ENCODE results near the gene TDP2. TPM values are rescaled to one million over a fixed set of nuclear protein-coding genes. Genes with fewer than 3 reads are reported as not detected.

TDP2 gene
- 10 to 100 TPM; 25.2 to 44.4 (median 37.6) TPM for total RNA-seq

GRCh38 chr6:24666641-24667377, at the start of gene TDP2, which contains the start of gene ACOT13:
TDP2 (minus strand) TSS chr6:24666899; CDS start chr6:24666862, 37 bp downstream.
ACOT13 (plus strand) TSS chr6:24667077; CDS start chr6:24667264, 187 bp downstream.
- TF ChIP-seq EP300 (IDR thresholded peaks at IDR 0.05) = no peak
- TF ChIP-seq, protein P1, sequence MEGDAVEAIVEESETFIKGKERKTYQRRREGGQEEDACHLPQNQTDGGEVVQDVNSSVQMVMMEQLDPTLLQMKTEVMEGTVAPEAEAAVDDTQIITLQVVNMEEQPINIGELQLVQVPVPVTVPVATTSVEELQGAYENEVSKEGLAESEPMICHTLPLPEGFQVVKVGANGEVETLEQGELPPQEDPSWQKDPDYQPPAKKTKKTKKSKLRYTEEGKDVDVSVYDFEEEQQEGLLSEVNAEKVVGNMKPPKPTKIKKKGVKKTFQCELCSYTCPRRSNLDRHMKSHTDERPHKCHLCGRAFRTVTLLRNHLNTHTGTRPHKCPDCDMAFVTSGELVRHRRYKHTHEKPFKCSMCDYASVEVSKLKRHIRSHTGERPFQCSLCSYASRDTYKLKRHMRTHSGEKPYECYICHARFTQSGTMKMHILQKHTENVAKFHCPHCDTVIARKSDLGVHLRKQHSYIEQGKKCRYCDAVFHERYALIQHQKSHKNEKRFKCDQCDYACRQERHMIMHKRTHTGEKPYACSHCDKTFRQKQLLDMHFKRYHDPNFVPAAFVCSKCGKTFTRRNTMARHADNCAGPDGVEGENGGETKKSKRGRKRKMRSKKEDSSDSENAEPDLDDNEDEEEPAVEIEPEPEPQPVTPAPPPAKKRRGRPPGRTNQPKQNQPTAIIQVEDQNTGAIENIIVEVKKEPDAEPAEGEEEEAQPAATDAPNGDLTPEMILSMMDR (IDR thresholded peaks at IDR 0.05) = peak; percentile 37 to 67 (median 51)
- TF ChIP-seq POLR2AphosphoS5 (IDR thresholded peaks at IDR 0.05) = peak; percentile 93 to 97
- TF ChIP-seq POLR2A (IDR thresholded peaks at IDR 0.05; ENCODE audit: low read depth) = peak; percentile 71
- WGBS = 0% methylated on average over 33 of the region's 62 CpGs

DNA sequence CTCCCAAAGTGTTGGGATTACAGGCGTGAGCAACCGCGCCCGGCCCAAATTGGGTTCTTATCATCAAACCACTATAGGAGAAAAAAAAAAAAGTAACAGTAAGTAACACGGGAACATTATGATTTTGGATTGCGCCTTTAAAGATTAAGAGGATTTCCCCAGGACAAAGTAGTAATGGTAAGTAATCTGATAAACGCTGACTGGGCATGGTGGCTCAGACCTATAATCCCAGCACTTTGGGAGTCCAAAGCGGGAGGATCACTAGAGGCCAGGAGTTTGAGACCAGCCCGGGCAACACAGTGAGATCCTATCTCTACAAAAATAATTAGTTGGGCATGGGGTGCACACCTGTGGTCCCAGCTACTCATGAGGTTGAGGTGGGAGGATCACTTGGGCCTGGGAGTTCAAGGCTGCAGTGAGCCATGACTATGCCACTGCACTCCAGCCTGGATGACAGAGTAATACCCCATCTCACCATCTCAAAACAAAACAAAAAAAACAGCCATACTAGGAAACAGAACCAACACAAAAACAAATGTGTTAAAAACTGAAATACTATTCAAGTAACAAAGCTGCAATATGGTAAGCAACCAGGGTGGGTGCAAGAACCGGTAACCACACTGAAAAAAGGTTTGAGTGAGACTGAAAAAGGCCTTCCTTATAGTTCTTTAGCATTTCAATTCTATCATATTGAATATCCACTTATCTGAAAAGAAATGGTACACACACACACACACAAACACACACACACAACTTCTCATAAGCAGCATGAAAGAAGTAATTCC, 44.0 kb upstream of the TDP2 start:
- no peak for DNase-seq (ENCODE audit: extremely low spot score)
- H3K27ac ChIP-seq (replicated peaks in 1 of 4) = no peak overlapping the region
- H3K4me1 ChIP-seq = peaks cover 31 to 65% (median 56%) of the 10 kb centered on the region in 4 donors
- no peak for TF ChIP-seq EP300 (IDR thresholded peaks at IDR 0.05)
- TF ChIP-seq POLR2AphosphoS5 (IDR thresholded peaks at IDR 0.05) = no peak
- TF ChIP-seq, protein P1 (IDR thresholded peaks at IDR 0.05) = no peak
- no peak for TF ChIP-seq POLR2A (IDR thresholded peaks at IDR 0.05; ENCODE audit: low read depth)
- no peaks in the 10 kb centered on the region for H3K27me3 ChIP-seq
- H3K36me3 ChIP-seq = peaks cover 62 to 100% (median 88%) of the 10 kb centered on the region in 4 donors
- H3K9me3 ChIP-seq = no peaks in the 10 kb centered on the region
- WGBS = 96% methylated on average over 10 of the region's 10 CpGs
- intact Hi-C loops (cut with DNase I) = no loop called here
- no peak overlapping the region for H3K4me3 ChIP-seq

More at GRCh38 chr6:24666641-24667377, at the start of gene TDP2, which contains the start of gene ACOT13:
- Histone ChIP-seq H3K4me3 (peak within 1 kb of the TSS; percentile 78 to 92 (median 83)), H3K9me3 (no peaks in the 10 kb centered on the region), H3K27ac (replicated peaks in 1 of 4) (peak within 1 kb of the TSS; percentile 86 to 92 (median 88)), H3K4me1 (peaks cover 26 to 46% (median 36%) of the 10 kb centered on the region in 4 donors), H3K36me3 (peaks cover 0 to 28% (median 20%) of the 10 kb centered on the region in 4 donors), H3K27me3 (no peaks in the 10 kb centered on the region)
- DNase-seq (ENCODE audit: extremely low spot score) = peak; percentile 97
- intact Hi-C loops (cut with DNase I) = loop anchor here (5.0 kb wide), 2 partner anchors 50 to 85 kb away; partner anchors contain the start of gene C6orf62

GRCh38 chr6:24709014-24709711, 42.5 kb upstream of the TDP2 start:
- 83% methylated on average over 4 of the region's 4 CpGs for WGBS
- Histone ChIP-seq H3K36me3 (peaks cover 72 to 100% (median 93%) of the 10 kb centered on the region in 4 donors), H3K4me3 (no peak overlapping the region), H3K27ac (replicated peaks in 1 of 4) (no peak overlapping the region), H3K9me3 (no peaks in the 10 kb centered on the region), H3K4me1 (peaks cover 19 to 50% (median 41%) of the 10 kb centered on the region in 4 donors), H3K27me3 (no peaks in the 10 kb centered on the region)
- no peak for DNase-seq (ENCODE audit: extremely low spot score)
- TF ChIP-seq POLR2AphosphoS5 (IDR thresholded peaks at IDR 0.05) = no peak
- TF ChIP-seq EP300 (IDR thresholded peaks at IDR 0.05) = no peak
- TF ChIP-seq POLR2A (IDR thresholded peaks at IDR 0.05; ENCODE audit: low read depth) = no peak
- TF ChIP-seq, protein P1 (IDR thresholded peaks at IDR 0.05) = no peak
- intact Hi-C loops (cut with DNase I) = loop anchor here (10.0 kb wide), 1 partner anchor 284 kb away; no protein-coding TSS in a partner anchor

DNA sequence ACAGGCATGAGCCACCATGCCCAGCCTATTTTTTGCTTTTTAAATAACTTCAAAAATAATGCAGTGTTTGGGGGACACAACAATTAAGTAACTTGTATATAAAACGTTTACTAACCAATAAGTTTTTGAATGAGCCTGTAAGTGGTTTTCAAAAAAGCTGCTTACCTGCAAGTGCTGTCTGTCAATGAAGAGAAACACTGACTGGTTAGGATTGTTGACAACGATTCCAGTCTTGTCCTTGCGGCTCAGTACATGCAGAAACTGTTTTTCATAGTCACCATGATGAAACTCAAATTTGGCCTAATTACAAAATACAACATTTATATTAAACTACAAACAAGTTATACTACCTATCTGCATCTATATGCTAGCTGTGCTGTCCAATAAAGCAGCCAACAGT, 41.9 kb upstream of the TDP2 start:
- no peak for DNase-seq (ENCODE audit: extremely low spot score)
- Histone ChIP-seq H3K4me3 (no peak overlapping the region), H3K4me1 (peaks cover 15 to 44% (median 35%) of the 10 kb centered on the region in 4 donors), H3K36me3 (peaks cover 66 to 100% (median 91%) of the 10 kb centered on the region in 4 donors), H3K9me3 (no peaks in the 10 kb centered on the region), H3K27ac (replicated peaks in 1 of 4) (no peak overlapping the region), H3K27me3 (no peaks in the 10 kb centered on the region)
- WGBS = 89% methylated on average over 3 of the region's 3 CpGs
- intact Hi-C loops (cut with DNase I) = loop anchor here (10.0 kb wide), 1 partner anchor 284 kb away; no protein-coding TSS in a partner anchor
- TF ChIP-seq POLR2A (IDR thresholded peaks at IDR 0.05; ENCODE audit: low read depth) = no peak
- TF ChIP-seq, protein P1 (IDR thresholded peaks at IDR 0.05) = no peak
- no peak for TF ChIP-seq POLR2AphosphoS5 (IDR thresholded peaks at IDR 0.05)
- no peak for TF ChIP-seq EP300 (IDR thresholded peaks at IDR 0.05)
